IMR-90 (cell line): Measurements from ENCODE around the gene PLA2G2E.

Experiments
- BHLHE40 ChIP-seq: fragments of 150-350 bp; IDR thresholded peaks from 2 replicates; pipeline ENCODE4 v1.6.1; 2016; ENCODE audit warnings: mild to moderate bottlenecking, low read depth, low read length
- CEBPB ChIP-seq: IDR thresholded peaks from 2 replicates; pipeline ENCODE4 v1.6.1; 2012; ENCODE audit warnings: low read depth, low read length, improper control_type of control experiment
- CHD1 ChIP-seq: IDR thresholded peaks from 2 replicates; pipeline ENCODE4 v1.6.1; 2012; ENCODE audit warnings: low read depth, low read length, improper control_type of control experiment
- CTCF ChIP-seq: conservative IDR thresholded peaks from 2 replicates; pipeline ENCODE4 v1.5.1; 2012; ENCODE audit warnings: mild to moderate bottlenecking, low read depth, low read length, improper control_type of control experiment
- NFE2L2 ChIP-seq: fragments of 150-350 bp; IDR thresholded peaks from 2 replicates; pipeline ENCODE4 v1.6.1; 2016; ENCODE audit warnings: low read depth, mild to moderate bottlenecking, low read length
- POLR2A ChIP-seq: IDR thresholded peaks from 2 replicates; pipeline ENCODE4 v1.6.1; 2012; ENCODE audit warnings: mild to moderate bottlenecking, low read depth, low read length
- RAD21 ChIP-seq: IDR thresholded peaks from 2 replicates; pipeline ENCODE4 v1.6.1; 2012; ENCODE audit warnings: low read length, improper control_type of control experiment
- RFX5 ChIP-seq: IDR thresholded peaks from 2 replicates; pipeline ENCODE4 v1.8.0; 2012; ENCODE audit warnings: low read depth, mild to moderate bottlenecking, low read length, moderate library complexity
- SMC3 ChIP-seq: fragments of 150-350 bp; IDR thresholded peaks from 2 replicates; pipeline ENCODE4 v1.6.1; 2016; ENCODE audit warnings: low read depth, mild to moderate bottlenecking, antibody characterized with exemption, low read length, moderate library complexity
- USF2 ChIP-seq: fragments of 150-350 bp; IDR thresholded peaks from 2 replicates; pipeline ENCODE4 v1.6.1; 2017; ENCODE audit warnings: mild to moderate bottlenecking, antibody characterized with exemption, low read length, low read depth

- no peak for TF ChIP-seq CTCF
- TF ChIP-seq SMC3 = no peak
- no peak for TF ChIP-seq CHD1
- TF ChIP-seq NFE2L2 = no peak
- no peak for TF ChIP-seq POLR2A
- no peak for TF ChIP-seq RAD21
- no peak for TF ChIP-seq USF2
- no peak for TF ChIP-seq RFX5
- no peak for TF ChIP-seq CEBPB
- TF ChIP-seq BHLHE40 = no peak
Observed at GRCh38 chr1:19903621-19904020, 19.8 kb downstream of the PLA2G2E start.
